OCI-LY1 (cell line): ENCODE data around the gene GDF9.

Experiments used
- EZH2 ChIP-seq: fragments of 200-600 bp; sonication (generic), shearing (Covaris generic); IDR thresholded peaks from 2 replicates; pipeline ENCODE4 v1.8.0; 2017; ENCODE audit warnings: borderline replicate concordance, mixed run types, mild to moderate bottlenecking, antibody characterized with exemption, low read length, moderate library complexity, mixed read lengths
- TF ChIP-seq, protein P1 (sequence below): fragments of 200-600 bp; sonication (generic), shearing (Covaris generic); IDR thresholded peaks from 2 replicates; pipeline ENCODE4 v1.5.1; 2017; ENCODE audit warnings: mild to moderate bottlenecking, antibody characterized with exemption, low read length, moderate library complexity, mixed read lengths

DNA sequence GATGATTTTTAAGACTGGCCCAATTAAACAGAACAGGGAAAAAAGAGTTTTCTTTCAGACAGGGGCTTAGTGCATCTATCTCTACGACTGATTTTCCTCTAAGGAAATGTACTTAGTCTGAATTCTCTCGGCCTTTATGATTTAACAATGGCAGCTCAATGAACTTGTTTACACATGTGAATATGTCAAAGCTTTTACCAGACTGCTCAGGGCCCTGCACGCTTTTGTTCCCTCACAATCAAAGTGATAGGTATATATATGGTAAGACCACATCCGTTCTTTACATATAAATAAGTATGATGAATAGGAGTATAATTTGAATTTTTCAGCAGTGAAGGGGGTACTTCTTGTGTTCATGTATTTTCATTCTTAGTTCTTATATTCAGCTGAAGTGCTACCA, 34.8 kb upstream of the GDF9 start:
- TF ChIP-seq, protein P1, sequence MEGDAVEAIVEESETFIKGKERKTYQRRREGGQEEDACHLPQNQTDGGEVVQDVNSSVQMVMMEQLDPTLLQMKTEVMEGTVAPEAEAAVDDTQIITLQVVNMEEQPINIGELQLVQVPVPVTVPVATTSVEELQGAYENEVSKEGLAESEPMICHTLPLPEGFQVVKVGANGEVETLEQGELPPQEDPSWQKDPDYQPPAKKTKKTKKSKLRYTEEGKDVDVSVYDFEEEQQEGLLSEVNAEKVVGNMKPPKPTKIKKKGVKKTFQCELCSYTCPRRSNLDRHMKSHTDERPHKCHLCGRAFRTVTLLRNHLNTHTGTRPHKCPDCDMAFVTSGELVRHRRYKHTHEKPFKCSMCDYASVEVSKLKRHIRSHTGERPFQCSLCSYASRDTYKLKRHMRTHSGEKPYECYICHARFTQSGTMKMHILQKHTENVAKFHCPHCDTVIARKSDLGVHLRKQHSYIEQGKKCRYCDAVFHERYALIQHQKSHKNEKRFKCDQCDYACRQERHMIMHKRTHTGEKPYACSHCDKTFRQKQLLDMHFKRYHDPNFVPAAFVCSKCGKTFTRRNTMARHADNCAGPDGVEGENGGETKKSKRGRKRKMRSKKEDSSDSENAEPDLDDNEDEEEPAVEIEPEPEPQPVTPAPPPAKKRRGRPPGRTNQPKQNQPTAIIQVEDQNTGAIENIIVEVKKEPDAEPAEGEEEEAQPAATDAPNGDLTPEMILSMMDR: no peak
- no peak for TF ChIP-seq EZH2
